WERI-Rb-1 (cell line): ENCODE data around the gene C6orf15.
A peak's percentile ranks its signal among the peaks of the same experiment; 100 is the strongest.
"Not testable (repeated sequence)": the region's sequence is repeated elsewhere in the genome, so short reads cannot be mapped to it uniquely, and the experiment has no call there.

ENCODE experiments used
- DNase-seq: peaks from one replicate; pipeline ENCODE4 v3.0.0-alpha.2; 2020
- H3K27ac ChIP-seq: fragments of 250-450 bp; sonication (Bioruptor Pico); 2 replicates; pipeline ENCODE4 v1.5.1; 2020; ENCODE audit warnings: mild to moderate bottlenecking, moderate library complexity
- H3K27me3 ChIP-seq: fragments of 250-450 bp; sonication (Bioruptor Pico); 2 replicates; pipeline ENCODE4 v1.5.1; 2021; ENCODE audit warnings: mild to moderate bottlenecking, low read depth, moderate library complexity; ENCODE audit not compliant: insufficient read depth, severe bottlenecking
- H3K36me3 ChIP-seq: fragments of 250-450 bp; sonication (Bioruptor Pico); 2 replicates; pipeline ENCODE4 v1.5.1; 2020; ENCODE audit warnings: mild to moderate bottlenecking, moderate library complexity
- H3K4me3 ChIP-seq: 2 replicates; pipeline ENCODE4 v1.5.1; 2011; ENCODE audit warnings: low read depth, mild to moderate bottlenecking, control low read depth, low read length
- H3K9me3 ChIP-seq: fragments of 250-450 bp; sonication (Bioruptor Pico); 2 replicates; pipeline ENCODE4 v1.5.1; 2021; ENCODE audit warnings: mild to moderate bottlenecking, moderate library complexity; ENCODE audit not compliant: severe bottlenecking
- TF ChIP-seq, protein P1 (sequence below): IDR thresholded peaks from 2 replicates; pipeline ENCODE4 v1.5.1; 2011; ENCODE audit warnings: low read depth, mild to moderate bottlenecking, control low read depth, inconsistent platforms, low read length

The C6orf15 gene

DNA sequence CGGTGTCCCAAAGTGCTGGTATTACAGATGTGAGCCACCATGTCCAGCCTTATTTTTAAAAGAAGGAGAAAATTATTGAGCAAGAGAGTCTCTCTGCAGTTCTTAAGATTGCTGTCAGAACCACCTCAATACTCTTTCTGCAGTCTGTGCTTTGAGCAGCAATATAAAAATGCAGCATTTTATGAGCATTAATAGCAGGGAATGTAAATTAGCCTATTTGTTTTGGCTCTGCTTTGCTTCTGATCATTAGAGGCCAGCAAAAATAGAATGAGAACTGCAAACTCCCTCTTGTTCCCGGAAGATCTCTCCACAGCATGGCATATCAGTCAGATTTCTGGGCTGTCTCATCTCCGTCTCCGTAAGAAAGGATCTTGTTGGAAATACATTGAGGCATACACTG is 35.8 kb downstream of the C6orf15 start:
- no peak overlapping the region for H3K4me3 ChIP-seq
- TF ChIP-seq, protein P1, sequence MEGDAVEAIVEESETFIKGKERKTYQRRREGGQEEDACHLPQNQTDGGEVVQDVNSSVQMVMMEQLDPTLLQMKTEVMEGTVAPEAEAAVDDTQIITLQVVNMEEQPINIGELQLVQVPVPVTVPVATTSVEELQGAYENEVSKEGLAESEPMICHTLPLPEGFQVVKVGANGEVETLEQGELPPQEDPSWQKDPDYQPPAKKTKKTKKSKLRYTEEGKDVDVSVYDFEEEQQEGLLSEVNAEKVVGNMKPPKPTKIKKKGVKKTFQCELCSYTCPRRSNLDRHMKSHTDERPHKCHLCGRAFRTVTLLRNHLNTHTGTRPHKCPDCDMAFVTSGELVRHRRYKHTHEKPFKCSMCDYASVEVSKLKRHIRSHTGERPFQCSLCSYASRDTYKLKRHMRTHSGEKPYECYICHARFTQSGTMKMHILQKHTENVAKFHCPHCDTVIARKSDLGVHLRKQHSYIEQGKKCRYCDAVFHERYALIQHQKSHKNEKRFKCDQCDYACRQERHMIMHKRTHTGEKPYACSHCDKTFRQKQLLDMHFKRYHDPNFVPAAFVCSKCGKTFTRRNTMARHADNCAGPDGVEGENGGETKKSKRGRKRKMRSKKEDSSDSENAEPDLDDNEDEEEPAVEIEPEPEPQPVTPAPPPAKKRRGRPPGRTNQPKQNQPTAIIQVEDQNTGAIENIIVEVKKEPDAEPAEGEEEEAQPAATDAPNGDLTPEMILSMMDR, result no peak
- no peak for DNase-seq
- H3K36me3 ChIP-seq, result no peaks in the 10 kb centered on the region
- no peak overlapping the region for H3K27ac ChIP-seq
- H3K27me3 ChIP-seq, result no peaks in the 10 kb centered on the region
- H3K9me3 ChIP-seq, result no peaks in the 10 kb centered on the region

DNA sequence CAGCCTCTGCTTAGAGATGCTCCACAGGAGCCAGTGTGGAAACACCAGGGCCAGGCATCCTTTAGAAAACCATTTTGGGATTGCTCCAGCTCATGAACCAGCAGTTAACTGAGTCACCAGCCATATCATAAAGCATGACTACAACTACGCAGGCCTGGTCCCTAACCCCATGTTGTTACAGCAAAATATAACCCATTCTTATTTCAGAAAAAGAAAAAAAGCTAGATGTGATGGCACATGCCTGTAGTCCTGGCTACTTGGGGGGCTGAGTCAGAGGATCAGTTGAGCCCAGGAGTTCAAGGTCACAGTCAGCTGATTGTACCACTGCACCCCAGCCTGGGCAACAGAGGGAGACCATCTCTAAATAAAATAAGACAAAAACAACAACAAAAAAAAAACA is 36.8 kb downstream of the C6orf15 start:
- no peaks in the 10 kb centered on the region for H3K27me3 ChIP-seq
- H3K9me3 ChIP-seq, result no peaks in the 10 kb centered on the region
- no peak overlapping the region for H3K4me3 ChIP-seq
- TF ChIP-seq, protein P1, result no peak
- no peak overlapping the region for H3K27ac ChIP-seq
- no peak for DNase-seq
- no peaks in the 10 kb centered on the region for H3K36me3 ChIP-seq

DNA sequence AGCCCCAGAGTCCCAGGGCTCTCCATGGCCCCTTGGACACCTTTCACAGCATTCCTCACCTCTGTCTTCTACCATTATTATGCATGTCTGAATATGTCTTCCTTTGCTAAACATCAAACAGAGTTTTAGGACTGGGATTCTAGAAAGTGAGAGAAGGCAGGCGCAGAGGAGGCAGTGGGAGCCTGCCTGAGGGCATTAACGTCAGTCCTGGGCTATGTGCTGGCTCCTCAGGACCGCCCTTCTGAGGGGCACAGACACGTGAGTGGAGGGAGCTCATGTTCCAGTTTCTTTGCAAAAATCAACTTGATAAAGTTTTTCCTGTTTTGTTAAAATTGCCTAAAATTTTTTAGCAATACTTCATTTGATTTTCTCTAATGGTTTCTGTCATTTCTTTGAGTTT is 38.0 kb downstream of the C6orf15 start:
- Histone ChIP-seq H3K36me3 (no peaks in the 10 kb centered on the region), H3K4me3 (no peak overlapping the region), H3K27me3 (no peaks in the 10 kb centered on the region), H3K9me3 (no peaks in the 10 kb centered on the region), H3K27ac (no peak overlapping the region)
- DNase-seq, result no peak
- TF ChIP-seq, protein P1, result no peak

DNA sequence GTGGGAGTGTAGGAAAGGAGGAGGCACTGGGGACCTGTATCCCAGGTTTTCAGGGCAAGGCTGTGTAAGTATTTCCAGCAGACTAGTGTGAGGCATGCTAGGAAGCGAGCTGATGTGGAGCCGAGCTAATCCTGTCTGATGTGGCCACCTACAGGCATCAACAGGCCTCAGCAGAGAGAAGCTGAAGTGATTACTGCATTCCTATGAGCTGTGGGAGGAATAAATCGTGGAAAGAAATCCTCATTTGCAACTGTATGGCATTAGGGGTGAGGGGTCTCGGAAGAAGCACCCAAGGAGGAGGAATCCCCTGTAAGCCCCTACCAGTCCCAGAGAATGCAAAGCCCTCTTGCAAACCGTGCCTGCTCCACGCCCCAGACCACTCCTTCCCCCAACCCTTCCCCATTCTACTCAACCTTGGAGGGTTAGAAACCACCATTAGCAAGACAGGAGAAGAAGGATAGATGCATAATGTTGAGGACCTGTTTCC is 41.6 kb downstream of the C6orf15 start:
- Histone ChIP-seq H3K27me3 (no peaks in the 10 kb centered on the region), H3K27ac (no peak overlapping the region), H3K36me3 (no peaks in the 10 kb centered on the region), H3K9me3 (no peaks in the 10 kb centered on the region), H3K4me3 (no peak overlapping the region)
- TF ChIP-seq, protein P1, result peak; percentile 93
- DNase-seq, result peak; percentile 84

DNA sequence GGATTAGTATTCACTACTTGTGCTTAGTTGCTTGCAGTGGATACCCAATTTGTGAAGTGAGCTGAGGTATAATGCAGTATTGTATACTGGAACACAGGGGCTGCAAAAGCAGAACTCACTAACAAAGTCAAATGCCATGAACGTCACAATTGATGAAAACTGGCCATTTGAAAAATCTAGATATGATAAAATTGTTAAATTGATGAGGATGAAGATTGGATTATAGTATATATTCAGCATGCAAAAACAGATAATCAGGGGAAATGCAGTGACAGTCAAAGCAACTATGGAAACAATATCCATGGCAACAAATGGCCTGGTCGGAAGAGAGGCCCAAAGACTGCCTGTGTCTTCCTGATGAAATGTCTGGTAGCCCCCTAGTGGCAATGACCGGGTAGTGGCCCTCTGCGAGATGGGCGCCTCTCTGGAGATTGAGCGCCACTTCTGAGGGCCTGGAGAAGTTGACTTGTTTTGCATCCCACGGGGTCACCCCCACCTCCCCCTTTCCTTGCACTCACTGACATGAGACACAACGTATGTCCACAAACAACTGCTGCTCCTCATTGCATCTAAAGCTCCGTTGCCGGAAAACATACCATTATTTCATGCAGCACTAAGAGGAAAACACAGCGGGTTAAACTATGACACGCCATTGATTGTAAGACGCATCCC is 43.6 kb downstream of the C6orf15 start:
- H3K36me3 ChIP-seq, result no peaks in the 10 kb centered on the region
- TF ChIP-seq, protein P1, result peak; percentile 98
- H3K27me3 ChIP-seq, result no peaks in the 10 kb centered on the region
- no peak overlapping the region for H3K27ac ChIP-seq
- DNase-seq, result peak; percentile 91
- no peak overlapping the region for H3K4me3 ChIP-seq
- no peaks in the 10 kb centered on the region for H3K9me3 ChIP-seq

DNA sequence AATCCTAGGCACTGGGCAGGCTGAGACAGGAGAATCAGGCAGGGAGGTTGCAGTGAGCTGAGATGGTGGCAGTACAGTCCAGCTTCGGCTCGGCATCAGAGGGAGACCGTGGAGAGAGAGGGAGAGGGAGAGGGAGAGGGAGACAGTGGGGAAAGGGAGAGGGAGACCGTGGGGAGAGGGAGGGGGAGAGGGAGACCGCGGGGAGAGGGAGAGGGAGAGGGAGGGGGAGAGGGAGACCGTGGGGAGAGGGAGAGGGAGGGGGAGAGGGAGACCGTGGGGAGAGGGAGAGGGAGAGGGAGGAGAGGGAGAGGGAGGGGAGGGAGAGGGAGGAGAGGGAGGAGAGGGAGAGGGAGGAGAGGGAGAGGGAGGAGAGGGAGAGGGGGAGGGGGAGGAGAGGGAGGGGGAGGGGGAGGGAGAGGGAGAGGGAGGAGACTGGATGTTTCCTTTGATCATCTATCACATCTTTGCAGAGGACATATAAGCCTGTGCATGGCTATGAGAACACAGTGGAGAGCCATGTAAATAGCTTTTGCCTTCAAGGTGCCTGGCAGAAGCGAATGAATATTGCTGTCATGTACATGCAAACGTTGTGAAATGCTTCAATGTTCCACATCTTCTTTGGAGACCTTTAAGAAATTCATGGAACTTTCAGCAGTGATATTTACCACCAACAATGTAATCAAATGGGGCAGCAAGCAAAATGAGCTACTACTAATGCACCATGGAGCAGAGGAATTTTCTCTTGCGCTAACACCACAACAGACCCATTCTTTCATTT is 44.3 kb downstream of the C6orf15 start:
- H3K27me3 ChIP-seq, H3K36me3 ChIP-seq, H3K9me3 ChIP-seq, H3K4me3 ChIP-seq, DNase-seq, H3K27ac ChIP-seq: not testable (repeated sequence)

DNA sequence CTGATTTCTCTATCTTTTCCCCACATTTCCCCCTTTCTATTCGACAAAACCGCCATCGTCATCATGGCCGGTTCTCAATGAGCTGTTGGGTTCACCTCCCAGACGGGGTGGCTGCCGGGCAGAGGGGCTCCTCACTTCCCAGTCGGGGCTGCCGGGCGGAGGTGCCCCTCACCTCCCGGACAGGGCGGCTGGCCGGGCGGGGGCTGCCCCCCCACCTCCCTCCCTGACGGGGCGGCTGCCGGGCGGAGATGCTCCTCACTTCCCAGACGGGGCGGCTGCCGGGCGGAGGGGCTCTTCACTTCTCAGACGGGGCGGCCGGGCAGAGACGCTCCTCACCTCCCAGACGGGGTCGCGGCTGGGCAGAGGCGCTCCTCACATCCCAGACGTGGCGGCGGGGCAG is 45.3 kb downstream of the C6orf15 start:
- H3K27me3 ChIP-seq, H3K9me3 ChIP-seq, H3K4me3 ChIP-seq, DNase-seq, H3K27ac ChIP-seq, H3K36me3 ChIP-seq: not testable (repeated sequence)
